ENCODE data around the gene CDH11. TPM values are rescaled to one million over a fixed set of nuclear protein-coding genes. Genes with fewer than 3 reads are reported as not detected.

CDH11 gene
- polyA plus RNA-seq, 1 donor from 2014 or later, result 22.9 TPM

DNA sequence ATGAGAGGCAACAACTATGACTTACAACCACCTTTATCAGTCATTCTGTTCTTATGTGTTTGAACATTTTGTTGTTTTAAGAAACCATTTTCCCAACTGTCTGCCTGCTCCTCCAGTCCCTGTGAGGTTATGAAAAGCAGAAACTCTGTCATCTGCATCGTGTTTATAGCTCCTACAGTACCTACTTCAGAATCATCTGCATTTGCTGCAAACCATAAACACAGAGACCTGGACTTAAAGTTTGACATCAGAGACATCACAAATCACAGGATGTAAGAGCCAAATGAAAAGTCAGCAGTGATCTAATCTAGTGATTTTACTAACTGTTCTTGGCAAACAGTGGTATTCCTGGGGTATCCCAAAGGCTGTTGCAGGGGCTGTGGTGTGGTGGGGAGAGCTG lies 55.2 kb downstream of the CDH11 start:
- H3K27ac ChIP-seq (ENCODE audit: low read length), result no peak overlapping the region
- no peak overlapping the region for H2AFZ ChIP-seq (ENCODE audit: low read depth, low read length)

DNA sequence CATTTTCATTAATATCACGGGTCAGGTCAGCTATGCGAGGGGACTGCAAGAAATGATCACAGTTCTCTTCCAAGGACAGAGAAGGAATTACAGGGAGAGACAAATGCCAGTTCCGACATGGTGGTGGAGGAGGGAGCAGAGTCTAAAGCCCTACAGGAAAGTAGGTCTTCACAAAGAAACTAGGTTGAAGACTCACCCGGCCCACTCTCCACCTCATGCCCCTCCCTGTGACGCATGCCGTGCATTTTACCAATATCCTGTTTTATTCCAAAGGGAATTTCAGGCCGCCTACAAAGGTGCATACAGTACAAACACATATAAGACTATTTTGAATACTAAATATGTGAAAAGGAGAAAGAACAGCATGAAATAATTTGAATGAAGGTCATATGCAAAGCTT lies 56.8 kb downstream of the CDH11 start:
- Histone ChIP-seq H3F3A (ENCODE audit: insufficient read depth, low read length, poor library complexity, severe bottlenecking) (no peaks in the 10 kb centered on the region), H3K4me3 (ENCODE audit: low read length) (no peak overlapping the region), H3K4me2 (ENCODE audit: low read length) (no peak overlapping the region), H3K27ac (ENCODE audit: low read length) (no peak overlapping the region), H3K9me2 (ENCODE audit: insufficient read depth, low read length) (no peaks in the 10 kb centered on the region), H3K9ac (ENCODE audit: low read length) (no peak overlapping the region), H3K9me3 (ENCODE audit: low read length) (no peaks in the 10 kb centered on the region), H3K36me3 (ENCODE audit: insufficient read depth, low read length) (no peaks in the 10 kb centered on the region), H3K79me2 (replicated peaks; ENCODE audit: insufficient read depth, low read length) (peaks cover 1% of the 10 kb centered on the region), H4K20me1 (ENCODE audit: insufficient read depth) (no peaks in the 10 kb centered on the region), H2AFZ (ENCODE audit: low read depth, low read length) (no peak overlapping the region), H3K27me3 (ENCODE audit: insufficient read depth, low read depth, low read length) (no peaks in the 10 kb centered on the region)
- no peak for TF ChIP-seq TAF1 (IDR thresholded peaks at IDR 0.05; ENCODE audit: low read depth)
- no peak for TF ChIP-seq EZH2 (IDR thresholded peaks at IDR 0.05; ENCODE audit: borderline replicate concordance, insufficient read depth, low read length, poor library complexity, severe bottlenecking)

More for the DNA sequence above, 55.2 kb downstream of the CDH11 start:
- H3F3A ChIP-seq (ENCODE audit: insufficient read depth, low read length, poor library complexity, severe bottlenecking), result no peaks in the 10 kb centered on the region
- no peak overlapping the region for H3K4me2 ChIP-seq (ENCODE audit: low read length)
- no peaks in the 10 kb centered on the region for H3K9me2 ChIP-seq (ENCODE audit: insufficient read depth, low read length)
- H3K9me3 ChIP-seq (ENCODE audit: low read length), result no peaks in the 10 kb centered on the region
- TF ChIP-seq, protein P1, sequence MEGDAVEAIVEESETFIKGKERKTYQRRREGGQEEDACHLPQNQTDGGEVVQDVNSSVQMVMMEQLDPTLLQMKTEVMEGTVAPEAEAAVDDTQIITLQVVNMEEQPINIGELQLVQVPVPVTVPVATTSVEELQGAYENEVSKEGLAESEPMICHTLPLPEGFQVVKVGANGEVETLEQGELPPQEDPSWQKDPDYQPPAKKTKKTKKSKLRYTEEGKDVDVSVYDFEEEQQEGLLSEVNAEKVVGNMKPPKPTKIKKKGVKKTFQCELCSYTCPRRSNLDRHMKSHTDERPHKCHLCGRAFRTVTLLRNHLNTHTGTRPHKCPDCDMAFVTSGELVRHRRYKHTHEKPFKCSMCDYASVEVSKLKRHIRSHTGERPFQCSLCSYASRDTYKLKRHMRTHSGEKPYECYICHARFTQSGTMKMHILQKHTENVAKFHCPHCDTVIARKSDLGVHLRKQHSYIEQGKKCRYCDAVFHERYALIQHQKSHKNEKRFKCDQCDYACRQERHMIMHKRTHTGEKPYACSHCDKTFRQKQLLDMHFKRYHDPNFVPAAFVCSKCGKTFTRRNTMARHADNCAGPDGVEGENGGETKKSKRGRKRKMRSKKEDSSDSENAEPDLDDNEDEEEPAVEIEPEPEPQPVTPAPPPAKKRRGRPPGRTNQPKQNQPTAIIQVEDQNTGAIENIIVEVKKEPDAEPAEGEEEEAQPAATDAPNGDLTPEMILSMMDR (IDR thresholded peaks at IDR 0.05; ENCODE audit: poor library complexity, severe bottlenecking), result no peak
- TF ChIP-seq, protein P2, sequence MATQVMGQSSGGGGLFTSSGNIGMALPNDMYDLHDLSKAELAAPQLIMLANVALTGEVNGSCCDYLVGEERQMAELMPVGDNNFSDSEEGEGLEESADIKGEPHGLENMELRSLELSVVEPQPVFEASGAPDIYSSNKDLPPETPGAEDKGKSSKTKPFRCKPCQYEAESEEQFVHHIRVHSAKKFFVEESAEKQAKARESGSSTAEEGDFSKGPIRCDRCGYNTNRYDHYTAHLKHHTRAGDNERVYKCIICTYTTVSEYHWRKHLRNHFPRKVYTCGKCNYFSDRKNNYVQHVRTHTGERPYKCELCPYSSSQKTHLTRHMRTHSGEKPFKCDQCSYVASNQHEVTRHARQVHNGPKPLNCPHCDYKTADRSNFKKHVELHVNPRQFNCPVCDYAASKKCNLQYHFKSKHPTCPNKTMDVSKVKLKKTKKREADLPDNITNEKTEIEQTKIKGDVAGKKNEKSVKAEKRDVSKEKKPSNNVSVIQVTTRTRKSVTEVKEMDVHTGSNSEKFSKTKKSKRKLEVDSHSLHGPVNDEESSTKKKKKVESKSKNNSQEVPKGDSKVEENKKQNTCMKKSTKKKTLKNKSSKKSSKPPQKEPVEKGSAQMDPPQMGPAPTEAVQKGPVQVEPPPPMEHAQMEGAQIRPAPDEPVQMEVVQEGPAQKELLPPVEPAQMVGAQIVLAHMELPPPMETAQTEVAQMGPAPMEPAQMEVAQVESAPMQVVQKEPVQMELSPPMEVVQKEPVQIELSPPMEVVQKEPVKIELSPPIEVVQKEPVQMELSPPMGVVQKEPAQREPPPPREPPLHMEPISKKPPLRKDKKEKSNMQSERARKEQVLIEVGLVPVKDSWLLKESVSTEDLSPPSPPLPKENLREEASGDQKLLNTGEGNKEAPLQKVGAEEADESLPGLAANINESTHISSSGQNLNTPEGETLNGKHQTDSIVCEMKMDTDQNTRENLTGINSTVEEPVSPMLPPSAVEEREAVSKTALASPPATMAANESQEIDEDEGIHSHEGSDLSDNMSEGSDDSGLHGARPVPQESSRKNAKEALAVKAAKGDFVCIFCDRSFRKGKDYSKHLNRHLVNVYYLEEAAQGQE (IDR thresholded peaks at IDR 0.05; ENCODE audit: borderline replicate concordance), result no peak
- no peak for TF ChIP-seq SMC3 (conservative IDR thresholded peaks at IDR 0.05; ENCODE audit: poor library complexity)
- H4K20me1 ChIP-seq (ENCODE audit: insufficient read depth), result no peaks in the 10 kb centered on the region
- no peak overlapping the region for H3K9ac ChIP-seq (ENCODE audit: low read length)
- peaks cover 3% of the 10 kb centered on the region for H3K79me2 ChIP-seq (replicated peaks; ENCODE audit: insufficient read depth, low read length)
- H3K27me3 ChIP-seq (ENCODE audit: insufficient read depth, low read depth, low read length), result no peaks in the 10 kb centered on the region
- H3K4me3 ChIP-seq (ENCODE audit: low read length), result no peak overlapping the region
- H3K36me3 ChIP-seq (ENCODE audit: insufficient read depth, low read length), result peaks cover 2% of the 10 kb centered on the region

DNA sequence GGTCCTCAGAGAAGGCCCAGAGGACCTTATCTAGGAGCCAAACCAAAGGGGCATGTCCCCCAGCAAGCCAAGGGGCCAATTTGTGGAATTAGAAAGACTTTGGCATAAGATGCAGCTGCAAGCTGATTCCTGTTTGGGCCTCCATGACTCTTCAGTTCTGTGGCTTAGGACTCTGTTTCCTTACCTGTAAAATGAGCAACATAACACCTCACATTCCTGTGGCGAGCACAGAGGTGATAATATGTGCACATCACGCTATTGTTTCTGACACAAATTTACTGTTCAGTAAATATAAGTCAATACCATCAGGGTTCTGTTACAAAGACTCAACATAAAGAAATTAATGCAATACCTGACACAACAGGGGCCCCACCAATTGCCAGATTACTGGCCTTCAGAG lies 57.7 kb downstream of the CDH11 start:
- Histone ChIP-seq H3K27ac (ENCODE audit: low read length) (no peak overlapping the region), H3K4me3 (ENCODE audit: low read length) (no peak overlapping the region), H4K20me1 (ENCODE audit: insufficient read depth) (no peaks in the 10 kb centered on the region), H2AFZ (ENCODE audit: low read depth, low read length) (no peak overlapping the region), H3K9ac (ENCODE audit: low read length) (no peak overlapping the region), H3K4me2 (ENCODE audit: low read length) (no peak overlapping the region), H3K36me3 (ENCODE audit: insufficient read depth, low read length) (no peaks in the 10 kb centered on the region), H3K79me2 (replicated peaks; ENCODE audit: insufficient read depth, low read length) (no peaks in the 10 kb centered on the region), H3K9me3 (ENCODE audit: low read length) (no peaks in the 10 kb centered on the region), H3K9me2 (ENCODE audit: insufficient read depth, low read length) (no peaks in the 10 kb centered on the region), H3K27me3 (ENCODE audit: insufficient read depth, low read depth, low read length) (no peaks in the 10 kb centered on the region), H3F3A (ENCODE audit: insufficient read depth, low read length, poor library complexity, severe bottlenecking) (no peaks in the 10 kb centered on the region)
- TF ChIP-seq POLR2AphosphoS5 (IDR thresholded peaks at IDR 0.05) (no peak), RAD21 (conservative IDR thresholded peaks at IDR 0.05) (no peak), EP300 (conservative IDR thresholded peaks at IDR 0.05; ENCODE audit: poor library complexity, severe bottlenecking) (no peak), SMC3 (conservative IDR thresholded peaks at IDR 0.05; ENCODE audit: poor library complexity) (no peak), EZH2 (IDR thresholded peaks at IDR 0.05; ENCODE audit: borderline replicate concordance, insufficient read depth, low read length, poor library complexity, severe bottlenecking) (no peak), MXI1 (conservative IDR thresholded peaks at IDR 0.05; ENCODE audit: poor library complexity, severe bottlenecking) (no peak), TAF1 (IDR thresholded peaks at IDR 0.05; ENCODE audit: low read depth) (no peak)
- TF ChIP-seq, protein P2 (IDR thresholded peaks at IDR 0.05; ENCODE audit: borderline replicate concordance), result no peak
- TF ChIP-seq, protein P1 (IDR thresholded peaks at IDR 0.05; ENCODE audit: poor library complexity, severe bottlenecking), result no peak
